ENCODE measurements around the gene PON3. TPM values are rescaled to one million over a fixed set of nuclear protein-coding genes. Genes with fewer than 3 reads are reported as not detected.

Gene PON3
- total and polyA plus RNA-seq, 2 of the 13 experiments (the other 11 are each of a cell fraction or from before 2014, with no cell fraction given): 23.6 to 37.8 TPM

GRCh38 chr7:95396136-95397032 is at the start of gene PON3 (continued):
- TF ChIP-seq ZBTB44 (CRISPR knock-in tag; IDR thresholded peaks at IDR 0.05) (no peak), ETV6 (CRISPR knock-in tag; conservative IDR thresholded peaks at IDR 0.05) (peak; percentile 44; the same call in 1 of the 2 replicates), U2AF1 (optimal IDR thresholded peaks at IDR 0.05; ENCODE audit: low read depth, low read length) (no peak), ZNF678 (CRISPR knock-in tag; IDR thresholded peaks at IDR 0.05) (0 out of 2 replicates have a peak, but pooled peaks have one; percentile 64), ARNT (IDR thresholded peaks at IDR 0.05) (no peak), GZF1 (CRISPR knock-in tag; IDR thresholded peaks at IDR 0.05) (no peak), THAP11 (CRISPR knock-in tag; IDR thresholded peaks at IDR 0.05) (0 out of 2 replicates have a peak, but pooled peaks have one; percentile 10), BRF2 (CRISPR knock-in tag; IDR thresholded peaks at IDR 0.05) (0 out of 2 replicates have a peak, but pooled peaks have one; percentile 29), SPEN (CRISPR knock-in tag; IDR thresholded peaks at IDR 0.05; ENCODE audit: low read depth) (peak; percentile 57; the same call in 1 of the 2 replicates), ISL2 (CRISPR knock-in tag; IDR thresholded peaks at IDR 0.05) (peak; percentile 43; the same call in 1 of the 2 replicates), TFDP1 (CRISPR knock-in tag; IDR thresholded peaks at IDR 0.05; ENCODE audit: borderline replicate concordance) (0 out of 2 replicates have a peak, but pooled peaks have one; percentile 26), ZC3H4 (CRISPR knock-in tag; IDR thresholded peaks at IDR 0.05; ENCODE audit: borderline replicate concordance) (no peak), SSRP1 (CRISPR knock-in tag; IDR thresholded peaks at IDR 0.05) (0 out of 2 replicates have a peak, but pooled peaks have one; percentile 61), ZNF234 (CRISPR knock-in tag; conservative IDR thresholded peaks at IDR 0.05) (no peak), AGO1 (IDR thresholded peaks at IDR 0.05; ENCODE audit: low read depth, low read length, poor library complexity, severe bottlenecking) (no peak), ZNF800 (CRISPR knock-in tag; IDR thresholded peaks at IDR 0.05) (peak; percentile 58; the same call in 1 of the 2 replicates), PHF20 (CRISPR knock-in tag; IDR thresholded peaks at IDR 0.05) (peak; percentile 64; the same call in 1 of the 2 replicates), ATF7-NPFF (CRISPR knock-in tag; IDR thresholded peaks at IDR 0.05; ENCODE audit: low read depth) (no peak), RBM22 (optimal IDR thresholded peaks at IDR 0.05; ENCODE audit: low read length) (no peak), ZNF180 (CRISPR knock-in tag; IDR thresholded peaks at IDR 0.05; ENCODE audit: borderline replicate concordance, low read depth) (0 out of 2 replicates have a peak, but pooled peaks have one; percentile 40), KDM5B (CRISPR knock-in tag; IDR thresholded peaks at IDR 0.05; ENCODE audit: borderline replicate concordance) (peak; percentile 92)

All from HepG2 (cell line).